HFFc6 (cell line): Measurements from ENCODE around the gene ATXN1. TPM values are rescaled to one million over a fixed set of nuclear protein-coding genes. Genes with fewer than 3 reads are reported as not detected.
A peak's percentile ranks its signal among the peaks of the same experiment; 100 is the strongest.
"Not testable (repeated sequence)": the region's sequence is repeated elsewhere in the genome, so short reads cannot be mapped to it uniquely, and the experiment has no call there.

ENCODE experiments used
- DNase-seq: peaks from one replicate; pipeline ENCODE4 v3.0.0-alpha.2; 2018
- H3K27ac Mint-ChIP-seq: 2 replicates; pipeline ENCODE4 v1.8.0; 2020; ENCODE audit warnings: mild to moderate bottlenecking, mixed read lengths
- H3K27me3 Mint-ChIP-seq: 2 replicates; pipeline ENCODE4 v1.8.0; 2021; ENCODE audit warnings: mild to moderate bottlenecking, moderate library complexity, mixed read lengths; ENCODE audit not compliant: insufficient read depth
- H3K36me3 Mint-ChIP-seq: 2 replicates; pipeline ENCODE4 v1.8.0; 2021; ENCODE audit warnings: low read depth, mixed read lengths
- H3K4me1 Mint-ChIP-seq: 2 replicates; pipeline ENCODE4 v1.8.0; 2020; ENCODE audit warnings: low read depth, mixed read lengths
- H3K4me3 Mint-ChIP-seq: 2 replicates; pipeline ENCODE4 v1.8.0; 2020; ENCODE audit warnings: mild to moderate bottlenecking, moderate library complexity, mixed read lengths
- H3K9me3 Mint-ChIP-seq: 2 replicates; pipeline ENCODE4 v1.8.0; 2020; ENCODE audit warnings: mild to moderate bottlenecking, mixed read lengths
- total RNA-seq, 6 experiments: library from RNA; stranded (reverse); fragmentation: NEBNext Ultra II Directional; extraction: Animal tissue kit (Norgen Biotek cat#: 25700); gene quantifications; 2 replicates in 1 of 6; 3 replicates in 5 of 6; pipeline ENCODE4 v1.2.3, GENCODE V29; 2021
- TF ChIP-seq, protein P1 (sequence below): fragments of 200-600 bp; sonication (generic); IDR thresholded peaks from 2 replicates; pipeline ENCODE4 v1.5.0; 2021; ENCODE audit warnings: antibody characterized with exemption, mild to moderate bottlenecking

Gene ATXN1
- total RNA-seq, 6 experiments from 2014 or later = 28.2 to 41.5 (median 30.5) TPM

DNA sequence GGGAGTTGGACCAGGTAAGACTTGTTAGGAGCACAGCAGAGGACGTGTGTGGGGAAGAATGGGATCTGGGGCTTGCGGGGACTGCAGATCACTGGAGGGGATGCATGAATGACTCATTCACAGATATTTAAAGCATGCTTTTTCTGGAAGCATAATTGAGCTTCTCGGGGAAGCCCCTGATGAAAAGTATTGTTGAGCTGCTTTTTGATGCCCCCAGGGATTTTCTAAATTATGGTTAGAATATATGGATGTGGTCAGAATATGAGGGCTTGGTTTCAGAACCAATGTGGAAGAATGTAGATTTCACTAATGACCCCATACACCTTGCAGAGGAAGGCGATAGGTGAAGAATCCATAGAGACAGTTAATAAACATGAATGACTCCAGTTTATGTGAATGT, 486.8 kb downstream of the ATXN1 start:
- TF ChIP-seq, protein P1, sequence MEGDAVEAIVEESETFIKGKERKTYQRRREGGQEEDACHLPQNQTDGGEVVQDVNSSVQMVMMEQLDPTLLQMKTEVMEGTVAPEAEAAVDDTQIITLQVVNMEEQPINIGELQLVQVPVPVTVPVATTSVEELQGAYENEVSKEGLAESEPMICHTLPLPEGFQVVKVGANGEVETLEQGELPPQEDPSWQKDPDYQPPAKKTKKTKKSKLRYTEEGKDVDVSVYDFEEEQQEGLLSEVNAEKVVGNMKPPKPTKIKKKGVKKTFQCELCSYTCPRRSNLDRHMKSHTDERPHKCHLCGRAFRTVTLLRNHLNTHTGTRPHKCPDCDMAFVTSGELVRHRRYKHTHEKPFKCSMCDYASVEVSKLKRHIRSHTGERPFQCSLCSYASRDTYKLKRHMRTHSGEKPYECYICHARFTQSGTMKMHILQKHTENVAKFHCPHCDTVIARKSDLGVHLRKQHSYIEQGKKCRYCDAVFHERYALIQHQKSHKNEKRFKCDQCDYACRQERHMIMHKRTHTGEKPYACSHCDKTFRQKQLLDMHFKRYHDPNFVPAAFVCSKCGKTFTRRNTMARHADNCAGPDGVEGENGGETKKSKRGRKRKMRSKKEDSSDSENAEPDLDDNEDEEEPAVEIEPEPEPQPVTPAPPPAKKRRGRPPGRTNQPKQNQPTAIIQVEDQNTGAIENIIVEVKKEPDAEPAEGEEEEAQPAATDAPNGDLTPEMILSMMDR = no peak
- H3K27me3 Mint-ChIP-seq = peaks cover 15% of the 10 kb centered on the region
- H3K36me3 Mint-ChIP-seq = no peaks in the 10 kb centered on the region; the same call in 1 of the 2 replicates
- no peak for DNase-seq
- no peaks in the 10 kb centered on the region for H3K9me3 Mint-ChIP-seq
- no peak overlapping the region for H3K4me3 Mint-ChIP-seq
- no peak overlapping the region for H3K27ac Mint-ChIP-seq
- peaks cover 38% of the 10 kb centered on the region for H3K4me1 Mint-ChIP-seq

DNA sequence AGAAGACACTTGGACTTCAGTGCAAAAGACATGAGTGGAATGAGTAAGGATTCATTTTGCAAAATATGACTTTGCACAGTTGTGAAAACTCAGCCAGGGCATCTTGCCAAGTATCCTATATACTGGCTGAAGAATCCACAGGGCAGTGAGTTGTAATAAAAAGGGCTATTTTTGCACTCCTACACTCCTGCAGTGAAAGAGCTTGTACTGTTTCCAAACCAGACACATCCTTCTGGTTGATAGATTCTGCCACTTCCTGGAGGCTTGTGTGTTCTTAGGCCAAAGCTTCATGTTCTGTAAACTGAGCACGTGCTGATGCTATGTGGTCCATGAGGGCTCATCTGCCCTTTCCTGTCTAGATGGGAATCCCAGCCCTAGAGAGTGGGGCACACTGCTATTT, 488.0 kb downstream of the ATXN1 start:
- peaks cover 34% of the 10 kb centered on the region for H3K4me1 Mint-ChIP-seq
- peaks cover 14% of the 10 kb centered on the region for H3K27me3 Mint-ChIP-seq
- TF ChIP-seq, protein P1 = no peak
- H3K27ac Mint-ChIP-seq = no peak overlapping the region; the same call in 1 of the 2 replicates
- no peak overlapping the region for H3K4me3 Mint-ChIP-seq
- DNase-seq = peak; percentile 16
- no peaks in the 10 kb centered on the region for H3K9me3 Mint-ChIP-seq
- H3K36me3 Mint-ChIP-seq = no peaks in the 10 kb centered on the region

DNA sequence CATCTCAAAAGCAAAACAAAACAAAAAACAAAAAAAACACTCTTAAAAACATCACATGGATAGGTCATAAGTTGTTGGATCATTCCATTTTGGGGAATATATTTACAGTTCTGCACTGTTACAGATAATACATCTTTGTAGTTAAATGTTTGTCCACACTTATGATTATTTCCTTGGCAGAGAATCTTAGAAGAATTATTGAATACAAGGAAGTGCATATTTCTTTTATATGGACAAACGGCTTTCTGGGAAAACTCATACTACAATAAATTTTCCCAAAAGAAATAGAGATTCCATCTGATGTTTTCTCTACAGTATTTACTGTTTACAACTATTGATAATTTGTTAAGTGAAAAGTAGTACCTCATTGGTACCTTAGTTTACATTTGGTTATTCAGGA, 489.1 kb downstream of the ATXN1 start:
- no peak for DNase-seq
- Mint-ChIP-seq H3K4me3 (no peak overlapping the region), H3K36me3 (no peaks in the 10 kb centered on the region), H3K27me3 (peaks cover 7% of the 10 kb centered on the region), H3K9me3 (no peaks in the 10 kb centered on the region), H3K4me1 (peaks cover 24% of the 10 kb centered on the region), H3K27ac (no peak overlapping the region)
- TF ChIP-seq, protein P1 = no peak

DNA sequence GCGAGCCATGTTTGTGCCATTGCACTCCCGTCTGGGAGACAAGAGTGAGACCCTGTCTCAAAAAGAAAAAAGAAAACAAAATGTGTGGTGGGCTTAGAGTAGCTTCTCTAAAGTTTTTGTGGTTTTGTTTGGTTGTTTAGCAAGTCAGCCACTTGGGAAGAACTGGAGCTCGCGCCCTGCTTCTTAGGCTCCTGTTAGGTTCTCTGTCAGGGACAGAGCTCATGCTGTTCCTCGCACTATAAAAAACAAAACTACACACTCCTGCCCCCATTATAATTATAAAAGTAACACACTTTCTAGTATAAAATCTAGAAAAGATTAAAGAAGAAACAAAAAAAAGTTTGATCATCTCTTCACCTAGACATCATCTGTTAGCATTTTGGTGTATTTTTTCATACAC, 489.8 kb downstream of the ATXN1 start:
- no peak for DNase-seq
- Mint-ChIP-seq H3K4me3 (no peak overlapping the region), H3K4me1 (peaks cover 17% of the 10 kb centered on the region), H3K36me3 (no peaks in the 10 kb centered on the region), H3K27me3 (peaks cover 7% of the 10 kb centered on the region), H3K27ac (no peak overlapping the region), H3K9me3 (no peaks in the 10 kb centered on the region)
- TF ChIP-seq, protein P1 = no peak

DNA sequence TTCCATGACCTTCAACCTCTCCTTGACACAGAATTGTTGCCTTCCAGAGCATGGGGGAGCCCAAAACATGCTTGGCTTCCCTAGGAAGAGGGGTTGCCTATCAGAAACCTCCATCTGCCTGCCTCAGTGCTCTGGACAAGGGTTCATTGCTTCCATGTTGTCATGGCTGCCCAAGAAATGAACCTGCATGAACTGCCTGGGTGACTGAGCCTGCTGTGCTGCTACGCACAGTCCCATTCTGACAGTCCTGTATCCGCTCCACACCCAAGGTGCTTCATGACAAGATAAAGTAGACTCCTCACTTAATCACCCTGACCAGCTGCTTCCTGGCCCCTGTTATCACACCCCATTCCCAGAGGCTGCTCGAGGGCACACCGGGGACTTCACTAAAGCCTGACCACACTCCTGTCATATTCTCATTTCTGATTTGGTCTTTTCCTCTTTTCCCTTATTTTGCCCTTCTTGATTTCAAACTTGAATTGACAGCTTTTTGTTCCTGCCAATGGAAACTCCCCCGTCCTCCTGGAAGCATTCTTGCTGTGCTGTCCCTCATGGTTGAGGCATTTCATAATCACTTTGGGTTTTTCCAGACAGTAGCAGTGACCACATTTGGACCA, 491.0 kb downstream of the ATXN1 start:
- Mint-ChIP-seq H3K9me3 (no peaks in the 10 kb centered on the region), H3K27me3 (peaks cover 7% of the 10 kb centered on the region), H3K27ac (no peak overlapping the region), H3K4me3 (no peak overlapping the region), H3K36me3 (no peaks in the 10 kb centered on the region), H3K4me1 (peaks cover 17% of the 10 kb centered on the region)
- TF ChIP-seq, protein P1 = no peak
- DNase-seq = no peak

DNA sequence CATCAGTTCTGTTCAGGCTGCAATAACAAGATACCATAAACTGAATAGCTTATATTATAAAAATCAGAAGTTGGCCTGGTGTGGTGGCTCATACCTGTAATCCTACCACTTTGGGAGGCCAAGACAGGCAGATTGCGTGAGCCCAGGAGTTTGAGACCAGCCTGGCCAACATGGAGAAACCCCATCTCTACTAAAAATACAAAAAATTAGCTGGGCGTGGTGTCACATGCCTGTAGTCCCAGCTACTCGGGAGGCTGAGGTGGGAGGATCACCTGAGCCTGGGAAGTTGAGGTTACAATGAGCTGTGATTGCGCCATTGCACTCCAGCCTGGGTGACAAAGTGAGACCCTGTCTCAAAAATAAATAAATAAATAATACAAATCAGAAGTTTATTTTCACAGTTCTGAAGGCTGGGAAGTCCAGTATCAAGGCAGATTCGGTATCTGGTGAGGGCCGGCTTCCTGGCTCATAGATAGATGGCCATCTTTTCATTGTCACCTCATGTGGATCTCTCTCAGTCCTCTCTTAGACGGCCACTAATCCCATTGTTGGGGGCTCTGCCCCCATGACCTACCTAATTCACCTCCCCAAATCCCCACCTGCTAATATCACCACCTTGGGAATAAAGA, 491.7 kb downstream of the ATXN1 start:
- H3K4me3 Mint-ChIP-seq, H3K9me3 Mint-ChIP-seq, H3K27ac Mint-ChIP-seq, H3K27me3 Mint-ChIP-seq, DNase-seq, H3K36me3 Mint-ChIP-seq: not testable (repeated sequence)
- H3K4me1 Mint-ChIP-seq = peaks cover 16% of the 10 kb centered on the region
